ENCODE data around the gene RPUSD4.

Gene RPUSD4

DNA sequence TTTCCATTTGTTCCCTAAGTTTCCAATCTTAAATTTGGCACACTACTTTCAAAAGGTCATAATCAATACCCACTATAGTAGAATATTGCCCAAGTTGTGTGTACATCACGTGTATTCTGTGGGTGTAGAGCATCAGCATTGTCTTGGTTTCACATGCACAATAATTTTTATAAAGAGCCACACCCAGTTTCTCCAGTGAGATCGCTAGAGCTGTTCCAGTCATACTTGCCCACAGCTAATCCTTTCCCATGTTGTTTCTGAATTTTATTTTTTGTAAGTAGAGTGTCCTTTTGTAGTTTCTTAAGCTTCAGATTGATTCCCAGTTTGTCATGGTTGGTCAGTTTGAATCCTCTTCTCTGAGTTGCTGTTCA lies 13.8 kb upstream of the RPUSD4 start:
- TF ChIP-seq POLR2A (IDR thresholded peaks at IDR 0.05; ENCODE audit: low read length), result no peak
- no peak for TF ChIP-seq GATA1 (IDR thresholded peaks at IDR 0.05; ENCODE audit: low read depth, low read length)
- no peak for DNase-seq

- DNase-seq, result no peak
- TF ChIP-seq GATA1 (IDR thresholded peaks at IDR 0.05; ENCODE audit: low read depth, low read length) (no peak), POLR2A (IDR thresholded peaks at IDR 0.05; ENCODE audit: low read length) (no peak)
Measured at GRCh38 chr11:126224647-126225294, 13.3 kb upstream of the RPUSD4 start.

- no peak for TF ChIP-seq GATA1 (IDR thresholded peaks at IDR 0.05; ENCODE audit: low read depth, low read length)
- TF ChIP-seq POLR2A (IDR thresholded peaks at IDR 0.05; ENCODE audit: low read length), result no peak
- no peak for DNase-seq
Measured at GRCh38 chr11:126219547-126219946, 8.1 kb upstream of the RPUSD4 start.

- no peak for TF ChIP-seq POLR2A (IDR thresholded peaks at IDR 0.05; ENCODE audit: low read length)
- no peak for TF ChIP-seq GATA1 (IDR thresholded peaks at IDR 0.05; ENCODE audit: low read depth, low read length)
- no peak for DNase-seq
Measured at GRCh38 chr11:126217491-126217890, 6.0 kb upstream of the RPUSD4 start.

DNA sequence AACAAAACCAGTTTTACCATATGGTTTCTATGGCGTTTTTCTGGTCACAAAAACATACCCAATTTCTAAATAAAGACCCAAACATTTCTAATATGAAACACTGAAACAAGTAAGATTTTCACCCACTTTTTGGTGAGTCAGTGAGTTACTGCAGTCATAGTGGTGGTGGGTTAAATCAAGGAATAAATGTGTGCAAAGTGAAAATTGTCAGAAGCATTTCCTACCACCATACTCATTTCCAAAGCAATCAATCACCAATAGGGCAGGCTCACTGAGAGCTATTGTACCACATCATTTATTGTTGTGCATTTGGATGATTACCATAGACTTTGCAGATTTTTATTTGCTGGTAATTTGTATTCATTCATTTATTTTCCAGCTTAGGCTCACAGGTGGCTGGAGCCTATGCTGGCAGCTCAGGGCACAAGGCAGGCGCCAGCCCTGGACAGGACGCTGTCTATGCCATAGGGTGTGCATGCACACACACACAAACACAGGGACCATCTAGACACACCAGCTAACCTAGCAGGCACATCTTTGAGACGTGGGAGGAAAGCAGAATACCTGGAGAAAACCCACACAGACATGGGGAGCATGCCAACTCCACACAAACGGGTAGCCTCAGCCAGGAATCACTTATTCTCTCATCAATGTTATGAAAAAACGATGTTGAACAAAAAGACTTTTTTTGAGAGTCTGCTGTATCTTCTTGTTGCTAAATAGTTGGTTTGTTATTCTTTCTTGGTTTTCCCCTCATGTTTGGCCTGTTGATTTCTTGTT lies 5.3 kb upstream of the RPUSD4 start:
- DNase-seq, result no peak
- TF ChIP-seq POLR2A (IDR thresholded peaks at IDR 0.05; ENCODE audit: low read length), result no peak
- TF ChIP-seq GATA1 (IDR thresholded peaks at IDR 0.05; ENCODE audit: low read depth, low read length), result no peak

DNA sequence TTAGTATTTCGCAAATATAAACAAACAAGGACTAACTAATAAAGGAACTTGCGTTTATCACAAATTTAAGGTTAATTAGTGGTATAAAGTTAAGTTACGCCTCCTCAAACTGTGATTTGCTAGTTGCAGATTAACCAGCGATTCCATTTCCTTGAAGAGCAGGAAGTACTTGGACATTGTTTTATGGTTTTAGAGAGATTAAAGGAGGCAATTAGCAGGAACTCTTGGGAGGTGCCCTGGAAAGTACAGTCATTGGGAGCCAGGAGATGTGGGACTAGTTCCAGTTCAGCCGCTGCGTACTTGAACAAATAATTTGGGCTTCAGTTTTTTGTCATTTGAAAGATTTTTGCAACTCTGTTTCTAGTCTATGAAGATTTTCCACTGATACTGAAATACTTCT lies 3.4 kb upstream of the RPUSD4 start:
- no peak for TF ChIP-seq GATA1 (IDR thresholded peaks at IDR 0.05; ENCODE audit: low read depth, low read length)
- TF ChIP-seq POLR2A (IDR thresholded peaks at IDR 0.05; ENCODE audit: low read length), result no peak

DNA sequence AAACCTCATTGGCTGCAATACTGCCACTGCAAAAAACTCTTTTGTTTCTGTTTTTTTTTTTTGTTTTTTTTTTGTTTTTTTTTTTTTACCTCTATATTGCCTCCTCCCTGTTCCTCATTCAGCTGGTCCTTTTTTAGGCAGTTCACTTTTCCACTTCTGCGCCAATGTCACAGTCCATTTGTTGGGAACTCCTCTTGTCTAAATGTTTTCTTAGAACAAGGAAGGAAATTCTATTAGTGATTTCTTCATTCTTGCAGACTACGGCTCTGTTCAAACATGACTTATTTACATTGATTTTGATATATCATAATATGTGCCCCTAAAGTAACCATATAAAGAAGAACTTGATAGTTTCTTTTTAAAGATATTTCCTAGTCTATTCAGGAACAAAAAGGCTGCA lies 3.0 kb upstream of the RPUSD4 start:
- TF ChIP-seq GATA1 (IDR thresholded peaks at IDR 0.05; ENCODE audit: low read depth, low read length), result no peak
- no peak for TF ChIP-seq POLR2A (IDR thresholded peaks at IDR 0.05; ENCODE audit: low read length)
- peak in 1 of 2 experiments; percentile 12 for DNase-seq

More for the DNA sequence above, 3.4 kb upstream of the RPUSD4 start:
- DNase-seq, result no peak

GRCh38 chr11:126212089-126212660 lies 725 bp upstream of the RPUSD4 start:
- no peak for DNase-seq
- no peak for TF ChIP-seq POLR2A (IDR thresholded peaks at IDR 0.05; ENCODE audit: low read length)
- TF ChIP-seq GATA1 (IDR thresholded peaks at IDR 0.05; ENCODE audit: low read depth, low read length), result no peak

- TF ChIP-seq POLR2A (IDR thresholded peaks at IDR 0.05; ENCODE audit: low read length) (no peak), GATA1 (IDR thresholded peaks at IDR 0.05; ENCODE audit: low read depth, low read length) (no peak)
- peak in 1 of 2 experiments; percentile 50 for DNase-seq
Measured at GRCh38 chr11:126210871-126211235, 597 bp downstream of the RPUSD4 start.

GRCh38 chr11:126207896-126208295 lies 3.6 kb downstream of the RPUSD4 start:
- peak in 1 of 2 experiments; percentile 30 for DNase-seq

DNA sequence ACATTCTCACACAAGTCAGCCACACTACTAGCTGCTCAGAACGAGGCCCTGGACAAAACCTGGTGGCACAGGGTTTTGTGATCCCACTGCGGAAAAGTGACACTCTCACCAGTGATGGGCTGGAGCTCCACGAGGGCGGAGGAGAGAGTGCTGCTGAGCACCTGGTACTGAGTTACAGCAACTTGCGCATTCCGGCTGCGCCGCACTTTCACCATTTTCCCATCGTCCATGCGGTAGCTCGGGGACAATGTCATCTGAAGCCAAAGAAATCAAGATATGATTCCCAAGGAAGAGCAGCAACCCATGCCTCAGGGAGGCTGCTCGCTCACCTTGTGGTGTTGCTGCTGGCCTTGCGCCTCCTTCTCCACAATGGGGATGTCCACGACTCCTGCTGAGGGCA lies 6.1 kb downstream of the RPUSD4 start:
- TF ChIP-seq POLR2A (IDR thresholded peaks at IDR 0.05; ENCODE audit: low read length) (no peak), GATA1 (IDR thresholded peaks at IDR 0.05; ENCODE audit: low read depth, low read length) (no peak)

More at GRCh38 chr11:126207896-126208295, 3.6 kb downstream of the RPUSD4 start:
- TF ChIP-seq GATA1 (IDR thresholded peaks at IDR 0.05; ENCODE audit: low read depth, low read length) (no peak), POLR2A (IDR thresholded peaks at IDR 0.05; ENCODE audit: low read length) (no peak)

DNA sequence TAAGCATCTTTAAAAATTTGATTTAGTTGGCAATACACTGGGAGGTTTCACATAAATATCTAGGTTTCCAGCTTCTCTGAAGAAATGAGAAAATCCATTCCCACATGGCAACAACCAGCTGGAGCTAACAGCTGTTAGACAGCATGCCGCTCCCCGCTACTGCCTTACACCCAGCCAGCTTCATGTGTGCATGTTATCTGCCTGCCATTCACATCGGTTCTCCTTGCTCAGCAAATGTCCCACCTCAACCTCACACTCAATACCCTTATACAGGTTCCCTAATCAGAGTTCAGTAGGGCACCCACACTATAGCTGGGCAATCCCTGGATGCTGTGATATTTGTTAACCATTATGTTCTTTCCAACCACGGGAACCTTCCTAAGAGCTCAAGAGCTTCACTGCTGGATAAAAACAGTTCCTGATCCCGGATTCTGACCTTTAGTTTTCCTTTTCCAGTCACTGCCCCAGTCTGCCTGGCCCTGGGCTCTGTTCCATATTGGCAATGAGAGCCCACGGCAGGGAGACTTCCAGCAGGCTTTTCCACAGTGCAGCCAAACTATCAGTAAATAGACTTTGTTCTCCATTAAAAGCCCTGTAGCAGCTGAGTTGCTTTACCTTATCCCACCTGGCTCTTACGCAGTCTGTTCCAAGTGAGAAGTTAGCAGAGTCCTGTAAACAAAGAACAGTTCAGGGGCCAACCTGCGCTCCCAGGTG lies 8.6 kb downstream of the RPUSD4 start:
- no peak for DNase-seq
- TF ChIP-seq POLR2A (IDR thresholded peaks at IDR 0.05; ENCODE audit: low read length), result no peak
- TF ChIP-seq GATA1 (IDR thresholded peaks at IDR 0.05; ENCODE audit: low read depth, low read length), result no peak

More for the DNA sequence above, 6.1 kb downstream of the RPUSD4 start:
- no peak for DNase-seq

DNA sequence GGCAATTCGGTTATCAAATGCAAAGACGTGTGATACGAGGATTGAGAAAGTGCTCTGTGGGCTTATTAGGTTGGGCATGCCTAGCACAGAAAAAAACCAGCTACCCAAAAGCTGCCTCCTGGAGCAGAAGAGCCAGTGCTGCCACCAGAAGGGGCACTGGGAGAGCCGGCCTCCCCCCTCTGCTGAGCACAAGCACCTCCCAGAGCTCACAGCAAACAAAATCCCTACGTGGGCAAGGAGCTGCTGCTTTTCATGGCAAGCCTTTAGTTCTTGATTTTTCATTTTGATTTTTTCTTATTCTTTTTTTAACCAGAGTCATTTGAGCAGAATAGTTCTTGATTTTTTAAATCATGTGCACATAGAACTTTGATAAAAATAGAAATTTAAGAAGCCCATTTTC lies 12.8 kb downstream of the RPUSD4 start:
- DNase-seq, result no peak
- TF ChIP-seq POLR2A (IDR thresholded peaks at IDR 0.05; ENCODE audit: low read length) (no peak), GATA1 (IDR thresholded peaks at IDR 0.05; ENCODE audit: low read depth, low read length) (no peak)
